Islet precursor cell (in vitro differentiated cells): ENCODE data around the gene NHS.

ENCODE experiments used
- DNase-seq: peaks from one replicate; pipeline ENCODE4 v3.0.0-alpha.2; 2018

Gene NHS

GRCh38 chrX:17740137-17741122 is 365.4 kb downstream of the NHS start:
- DNase-seq = no peak

GRCh38 chrX:17741123-17741511 is 366.1 kb downstream of the NHS start:
- DNase-seq = no peak

- no peak for DNase-seq
Observed at GRCh38 chrX:17743913-17744312, 368.9 kb downstream of the NHS start.

GRCh38 chrX:17744896-17745523 is 370.0 kb downstream of the NHS start:
- no peak for DNase-seq

GRCh38 chrX:17747692-17748091 is 372.7 kb downstream of the NHS start:
- no peak for DNase-seq

- DNase-seq = no peak
Observed at GRCh38 chrX:17748684-17749083, 373.7 kb downstream of the NHS start.

- DNase-seq = no peak
Observed at GRCh38 chrX:17750436-17750835, 375.4 kb downstream of the NHS start.

GRCh38 chrX:17758382-17758781 is 383.4 kb downstream of the NHS start:
- DNase-seq = no peak

- DNase-seq = no peak
Observed at GRCh38 chrX:17759990-17760389, 385.0 kb downstream of the NHS start.

- no peak for DNase-seq
Observed at GRCh38 chrX:17767734-17768133, 392.7 kb downstream of the NHS start.

GRCh38 chrX:17768997-17769396 is 394.0 kb downstream of the NHS start:
- DNase-seq = no peak

- no peak for DNase-seq
Observed at GRCh38 chrX:17769701-17770269, 394.8 kb downstream of the NHS start.

- no peak for DNase-seq
Observed at GRCh38 chrX:17773221-17773876, 398.3 kb downstream of the NHS start.

GRCh38 chrX:17774053-17774452 is 399.1 kb downstream of the NHS start:
- no peak for DNase-seq

GRCh38 chrX:17778997-17779396 is 404.0 kb downstream of the NHS start:
- DNase-seq = no peak

- DNase-seq = no peak
Observed at GRCh38 chrX:17779434-17779833, 404.4 kb downstream of the NHS start.
